H1 (cell line): Measurements from ENCODE around the gene DOCK9. TPM values are rescaled to one million over a fixed set of nuclear protein-coding genes. Genes with fewer than 3 reads are reported as not detected.

Source experiments
- CTCF ChIA-PET: fragments of 300-600 bp; sonication (Branson Sonifier 250); formaldehyde crosslinking; loops from one replicate; lab custom pipeline; 2021; ENCODE audit not compliant: partially characterized antibody; lab: Charles Lee
- POLR2A ChIA-PET: fragments of 300-600 bp; sonication (Branson Sonifier 250); formaldehyde crosslinking; loops from one replicate; lab custom pipeline; 2021; ENCODE audit warnings: inconsistent platforms; ENCODE audit not compliant: partially characterized antibody; lab: Charles Lee
- DNase-seq, 2 experiments: peaks; one replicate each; pipeline versions ENCODE4 v3.0.0 to v3.0.0-alpha.2; 2010 to 2022; ENCODE audit warnings: low spot score in 2 of 2, low read depth in 1 of 2, mixed read lengths in 1 of 2
- FAIRE-seq: peaks from 2 replicates; lab custom pipeline; 2011; peaks lifted over from hg19 to GRCh38; lab: Jason Lieb, UNC
- H2AFZ ChIP-seq: 2 replicates; pipeline ENCODE4 v1.8.1; 2012; ENCODE audit warnings: low read length, inconsistent platforms
- H2AK5ac ChIP-seq: 2 replicates; pipeline ENCODE4 v1.6.1; 2013; ENCODE audit warnings: low read depth, low read length
- H2BK120ac ChIP-seq: replicated peaks from 2 replicates; pipeline ENCODE3; 2013; ENCODE audit warnings: low read depth, low read length, inconsistent platforms
- H2BK12ac ChIP-seq: 2 replicates; pipeline ENCODE4 v1.6.1; 2013; ENCODE audit warnings: low read depth, low read length
- H2BK15ac ChIP-seq: 2 replicates; pipeline ENCODE4 v1.6.1; 2013; ENCODE audit warnings: low read length
- H2BK20ac ChIP-seq: 2 replicates; pipeline ENCODE4 v1.6.1; 2013; ENCODE audit warnings: low read length
- H2BK5ac ChIP-seq: 2 replicates; pipeline ENCODE4 v1.6.1; 2013; ENCODE audit warnings: low read depth, low read length
- H3K14ac ChIP-seq: 2 replicates; pipeline ENCODE4 v1.6.1; 2013; ENCODE audit warnings: inconsistent platforms; ENCODE audit not compliant: insufficient read length
- H3K18ac ChIP-seq: 2 replicates; pipeline ENCODE4 v1.6.1; 2013; ENCODE audit warnings: low read length; ENCODE audit errors: extremely low read depth
- H3K23ac ChIP-seq: 2 replicates; pipeline ENCODE4 v1.6.1; 2013; ENCODE audit warnings: inconsistent platforms; ENCODE audit not compliant: insufficient read length
- H3K23me2 ChIP-seq: 2 replicates; pipeline ENCODE4 v1.6.1; 2013; ENCODE audit warnings: low read depth, low read length
- H3K27ac ChIP-seq: 2 replicates; pipeline ENCODE4 v1.6.1; 2011; ENCODE audit warnings: low read depth, low read length, inconsistent platforms
- H3K27me3 ChIP-seq, 4 experiments: replicated peaks in 1 of 4; 1 replicate in 1 of 4; 2 replicates in 3 of 4; pipeline versions ENCODE4 v1.6.1 to v1.8.1; 2011 to 2013; ENCODE audit warnings: low read length in 3 of 4, mild to moderate bottlenecking in 3 of 4, inconsistent platforms in 2 of 4, mixed read lengths in 2 of 4, moderate library complexity in 1 of 4; ENCODE audit not compliant: control insufficient read depth in 3 of 4, insufficient read depth in 3 of 4; ENCODE audit errors: extremely low read depth in 1 of 4
- H3K36me3 ChIP-seq, 4 experiments: 2 replicates each; pipeline versions ENCODE4 v1.6.1 to v1.8.1; 2011 to 2013; ENCODE audit warnings: mild to moderate bottlenecking in 4 of 4, low read length in 3 of 4, moderate library complexity in 2 of 4, control low read depth in 1 of 4, inconsistent platforms in 1 of 4; ENCODE audit not compliant: insufficient read depth in 4 of 4, control insufficient read depth in 2 of 4
- H3K4ac ChIP-seq: replicated peaks from 2 replicates; pipeline ENCODE3; 2013; ENCODE audit warnings: low read length, low read depth, mixed read lengths, inconsistent platforms; ENCODE audit not compliant: insufficient read length
- H3K4me1 ChIP-seq, 4 experiments: replicated peaks in 1 of 4; 1 replicate in 1 of 4; 2 replicates in 3 of 4; pipeline versions ENCODE4 v1.6.1 to v1.8.1; 2011 to 2013; ENCODE audit warnings: low read length in 3 of 4, inconsistent platforms in 2 of 4, mixed read lengths in 1 of 4; ENCODE audit not compliant: insufficient read depth in 4 of 4, control insufficient read depth in 3 of 4
- H3K4me2 ChIP-seq, 2 experiments: 2 replicates each; pipeline versions ENCODE4 v1.6.1 to v1.8.1; 2011 to 2013; ENCODE audit warnings: low read depth in 2 of 2, low read length in 2 of 2, control low read depth in 1 of 2, inconsistent platforms in 1 of 2, mild to moderate bottlenecking in 1 of 2; ENCODE audit not compliant: insufficient read depth in 1 of 2
- H3K4me3 ChIP-seq, 4 experiments: fragments of 200-600, 300-600 bp in 1 of 4; sonication (generic), shearing (Covaris generic), sonication (Bioruptor Twin) in 1 of 4; 2 replicates each; pipeline versions ENCODE4 v1.5.1 to v1.8.1; 2011 to 2016; ENCODE audit warnings: low read length in 4 of 4, low read depth in 3 of 4, control low read depth in 2 of 4, inconsistent platforms in 2 of 4, mild to moderate bottlenecking in 2 of 4, mixed read lengths in 1 of 4, moderate library complexity in 1 of 4; ENCODE audit not compliant: insufficient read depth in 2 of 4; ENCODE audit errors: extremely low read depth in 1 of 4
- H3K56ac ChIP-seq: replicated peaks from 2 replicates; pipeline ENCODE3; 2013; ENCODE audit warnings: low read depth, mild to moderate bottlenecking, mixed read lengths, low read length, inconsistent platforms; ENCODE audit not compliant: insufficient read length
- H3K79me1 ChIP-seq: 2 replicates; pipeline ENCODE4 v1.6.1; 2013; ENCODE audit warnings: low read depth, low read length, control low read depth
- H3K79me2 ChIP-seq, 2 experiments: 2 replicates each; pipeline versions ENCODE4 v1.6.1 to v1.8.1; 2012 to 2013; ENCODE audit warnings: low read length in 2 of 2, mild to moderate bottlenecking in 2 of 2, inconsistent platforms in 1 of 2; ENCODE audit not compliant: insufficient read depth in 2 of 2, control insufficient read depth in 1 of 2
- H3K9ac ChIP-seq, 4 experiments: replicated peaks in 1 of 4; 1 replicate in 1 of 4; 2 replicates in 3 of 4; pipeline versions ENCODE4 v1.6.1 to v1.8.1; 2011 to 2013; ENCODE audit warnings: low read depth in 3 of 4, low read length in 3 of 4, control low read depth in 2 of 4, mild to moderate bottlenecking in 2 of 4, moderate library complexity in 2 of 4, inconsistent platforms in 1 of 4; ENCODE audit errors: extremely low read depth in 1 of 4
- H3K9me3 ChIP-seq, 2 experiments: 2 replicates each; pipeline versions ENCODE4 v1.6.1 to v1.8.1; 2012 to 2013; ENCODE audit warnings: mild to moderate bottlenecking in 2 of 2, moderate library complexity in 2 of 2, control low read depth in 1 of 2, inconsistent platforms in 1 of 2, low read depth in 1 of 2, low read length in 1 of 2, mixed read lengths in 1 of 2; ENCODE audit not compliant: insufficient read depth in 2 of 2
- H4K20me1 ChIP-seq, 2 experiments: replicated peaks in 1 of 2; 2 replicates each; pipeline versions ENCODE3 to v1.8.1; 2011 to 2013; ENCODE audit warnings: inconsistent platforms in 2 of 2, low read length in 2 of 2, mild to moderate bottlenecking in 1 of 2; ENCODE audit not compliant: insufficient read depth in 2 of 2, control insufficient read depth in 1 of 2
- H4K5ac ChIP-seq: 2 replicates; pipeline ENCODE4 v1.6.1; 2013; ENCODE audit warnings: low read length, low read depth, mixed read lengths, inconsistent platforms; ENCODE audit not compliant: insufficient read length
- H4K8ac ChIP-seq: 2 replicates; pipeline ENCODE4 v1.8.0; 2013; ENCODE audit warnings: mild to moderate bottlenecking, moderate library complexity, low read length, inconsistent platforms; ENCODE audit not compliant: insufficient read depth; ENCODE audit errors: extremely low read depth
- H4K91ac ChIP-seq: replicated peaks from 2 replicates; pipeline ENCODE3; 2013; ENCODE audit warnings: low read length, mixed read lengths, inconsistent platforms; ENCODE audit not compliant: insufficient read length
- PHF8 ChIP-seq: fragments of 200-600 bp; sonication (generic); conservative IDR thresholded peaks from 2 replicates; pipeline ENCODE4 v1.7.1; 2012; ENCODE audit warnings: low read depth, mild to moderate bottlenecking, inconsistent platforms, low read length, moderate library complexity
- SIRT6 ChIP-seq: IDR thresholded peaks from one replicate; pipeline ENCODE4 v1.7.1; 2012; ENCODE audit warnings: low read length, inconsistent platforms
- SUZ12 ChIP-seq: fragments of 200-600 bp; sonication (generic); IDR thresholded peaks from 2 replicates; pipeline ENCODE4 v1.6.1; 2012; ENCODE audit warnings: mild to moderate bottlenecking, inconsistent platforms, low read length, moderate library complexity, mixed read lengths
- WGBS, 2 experiments: shearing (Covaris generic) in 1 of 2; methylation state at CpG; one replicate each; pipeline versions ENCODE4 v1.1.6 to v1.1.7; 2013 to 2015; ENCODE audit warnings: low lambda C conversion rate in 2 of 2, mixed read lengths in 2 of 2, inconsistent platforms in 1 of 2, low coverage in 1 of 2, missing lambda C conversion rate in 1 of 2; ENCODE audit not compliant: insufficient replicate concordance in 2 of 2, insufficient coverage in 1 of 2, insufficient read length in 1 of 2; ENCODE audit errors: extremely low coverage in 1 of 2, missing lambda C conversion rate in 1 of 2; 5-methylcytosine and 5-hydroxymethylcytosine counted together
- polyA plus RNA-seq, 7 experiments: library from polyadenylated mRNA; depleted of rRNA in 3 of 7; stranded (reverse) in 5 of 7; unstranded in 2 of 7; fragments of >200 nt in 5 of 7; fragments of 200-250 nt in 2 of 7; gene quantifications; 1 replicate in 5 of 7; 2 replicates in 1 of 7; 4 replicates in 1 of 7; pipeline versions ENCODE4 v1.2.1 to v1.2.3, GENCODE V29; 2011 to 2013; ENCODE audit warnings: missing spikeins in 2 of 7, mixed read lengths in 2 of 7
- total RNA-seq: library from RNA; stranded (reverse); fragmentation: NEBNext Ultra II Directional; extraction: Animal tissue kit (Norgen Biotek cat#: 25700); gene quantifications from 2 replicates; pipeline ENCODE4 v1.2.1, GENCODE V29; 2021

Gene DOCK9
- total and polyA plus RNA-seq, 2 of the 8 experiments (the other 6 are each of a cell fraction or from before 2014, with no cell fraction given): 21.6 to 31.5 TPM

GRCh38 chr13:99009987-99010551, 32.2 kb upstream of the DOCK9 start:
- H3K79me1 ChIP-seq: no peaks in the 10 kb centered on the region; the same call in 1 of the 2 replicates
- H2BK12ac ChIP-seq: no peak overlapping the region
- no peak overlapping the region; the same call in 1 of the 2 replicates for H2BK15ac ChIP-seq
- no peak overlapping the region for H3K14ac ChIP-seq
- H2BK20ac ChIP-seq: no peak overlapping the region
- 89% methylated on average over 4 of the region's 4 CpGs; no CpG with 5 or more reads in 1 of the 2 experiments for WGBS, 2 experiments
- H4K8ac ChIP-seq: no peak overlapping the region
- H4K20me1 ChIP-seq: no peaks in the 10 kb centered on the region
- no peaks in the 10 kb centered on the region for H3K9me3 ChIP-seq
- no peak overlapping the region for H2BK5ac ChIP-seq
- no peak overlapping the region for H3K27ac ChIP-seq
- no peak overlapping the region for H3K56ac ChIP-seq
- TF ChIP-seq PHF8: no peak
- no peak for TF ChIP-seq SUZ12
- no peak for TF ChIP-seq SIRT6
- H3K4me3 ChIP-seq: no peak overlapping the region
- ChIA-PET POLR2A (interaction anchor here (0.6 kb wide), 1 partner anchor 376 kb away, joined by 3 read pairs; no protein-coding TSS in a partner anchor), CTCF (interaction anchor here (2.1 to 2.2 kb wide), 2 partner anchors 19 to 24 kb away, joined by 7 to 10 read pairs; no protein-coding TSS in a partner anchor)
- DNase-seq (no peak), FAIRE-seq (no peak)
- no peaks in the 10 kb centered on the region for H3K36me3 ChIP-seq
- no peaks in the 10 kb centered on the region for H3K79me2 ChIP-seq
- no peaks in the 10 kb centered on the region for H3K27me3 ChIP-seq
- H3K4me2 ChIP-seq: no peak overlapping the region
- H4K91ac ChIP-seq: no peak overlapping the region
- no peak overlapping the region for H2AK5ac ChIP-seq
- H3K4me1 ChIP-seq: no peaks in the 10 kb centered on the region
- no peaks in the 10 kb centered on the region for H3K23me2 ChIP-seq
- H2AFZ ChIP-seq: no peak overlapping the region
- H3K18ac ChIP-seq: no peak overlapping the region
- H3K9ac ChIP-seq: no peak overlapping the region
- H4K5ac ChIP-seq: no peak overlapping the region
- no peak overlapping the region for H3K23ac ChIP-seq
- no peak overlapping the region for H3K4ac ChIP-seq
- no peak overlapping the region for H2BK120ac ChIP-seq
